Stimulated activated CD4-positive, alpha-beta T cell treated with anti-CD3 and anti-CD28 coated beads, Interleukin-4, amount 100 ng/mL, for 1 hour (primary cell): ENCODE results near the gene ADAT3.
A peak's percentile ranks its signal among the peaks of the same experiment; 100 is the strongest.

Experiments
- DNase-seq: peaks from one replicate; pipeline ENCODE4 v3.0.0-alpha.2; 2020

The ADAT3 gene

GRCh38 chr19:1943661-1944087 lies 38.5 kb downstream of the ADAT3 start:
- no peak for DNase-seq

- DNase-seq, result no peak
These were observed 39.1 kb downstream of the ADAT3 start for GRCh38 chr19:1944088-1944915.

- no peak for DNase-seq
These were observed 39.8 kb downstream of the ADAT3 start for GRCh38 chr19:1944916-1945561.

- peak; percentile 24 for DNase-seq
These were observed 40.7 kb downstream of the ADAT3 start for GRCh38 chr19:1945899-1946298.

- no peak for DNase-seq
These were observed 42.5 kb downstream of the ADAT3 start for GRCh38 chr19:1947651-1948209.

- DNase-seq, result no peak
These were observed 44.3 kb downstream of the ADAT3 start for GRCh38 chr19:1949304-1950101.

GRCh38 chr19:1950640-1951039 lies 45.4 kb downstream of the ADAT3 start:
- DNase-seq, result no peak

- DNase-seq, result no peak
These were observed 47.4 kb downstream of the ADAT3 start for GRCh38 chr19:1952635-1953034.

GRCh38 chr19:1953037-1953436 lies 47.8 kb downstream of the ADAT3 start:
- DNase-seq, result no peak

GRCh38 chr19:1953441-1954094 lies 48.4 kb downstream of the ADAT3 start:
- no peak for DNase-seq

- DNase-seq, result no peak
These were observed 49.3 kb downstream of the ADAT3 start for GRCh38 chr19:1954532-1954933.

- no peak for DNase-seq
These were observed 50.2 kb downstream of the ADAT3 start for GRCh38 chr19:1955171-1956121.

GRCh38 chr19:1956122-1956494 lies 50.9 kb downstream of the ADAT3 start:
- DNase-seq, result no peak

GRCh38 chr19:1956868-1957492 lies 51.8 kb downstream of the ADAT3 start:
- no peak for DNase-seq

- DNase-seq, result no peak
These were observed 52.5 kb downstream of the ADAT3 start for GRCh38 chr19:1957562-1958248.

GRCh38 chr19:1959928-1960589 lies 54.9 kb downstream of the ADAT3 start:
- no peak for DNase-seq

- DNase-seq, result no peak
These were observed 56.0 kb downstream of the ADAT3 start for GRCh38 chr19:1961000-1961883.

- no peak for DNase-seq
These were observed 57.5 kb downstream of the ADAT3 start for GRCh38 chr19:1962674-1963073.
